ENCODE results near the gene KCTD6.

Gene KCTD6

DNA sequence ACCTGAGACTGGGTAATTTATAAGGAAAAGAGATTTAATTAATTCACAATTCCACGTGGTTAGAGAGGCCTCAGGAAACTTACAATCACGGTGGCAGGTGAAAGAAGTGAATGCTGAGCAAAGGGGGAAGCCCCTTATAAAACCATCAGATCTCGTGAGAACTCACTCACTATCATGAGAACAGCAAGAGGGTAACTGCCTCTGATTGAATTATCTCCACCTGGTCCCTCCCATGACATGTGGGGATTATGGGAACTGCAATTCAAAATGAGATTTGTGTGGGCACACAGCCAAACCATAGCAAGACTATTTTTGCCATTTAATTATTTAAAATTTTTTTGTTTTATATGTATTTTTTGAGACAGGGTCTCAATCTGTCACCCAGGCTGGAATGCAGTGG is 27.0 kb upstream of the KCTD6 start:
- H3K27me3 ChIP-seq (ENCODE audit: insufficient read depth, poor library complexity, severe bottlenecking) = no peaks in the 10 kb centered on the region
- TF ChIP-seq, protein P1, sequence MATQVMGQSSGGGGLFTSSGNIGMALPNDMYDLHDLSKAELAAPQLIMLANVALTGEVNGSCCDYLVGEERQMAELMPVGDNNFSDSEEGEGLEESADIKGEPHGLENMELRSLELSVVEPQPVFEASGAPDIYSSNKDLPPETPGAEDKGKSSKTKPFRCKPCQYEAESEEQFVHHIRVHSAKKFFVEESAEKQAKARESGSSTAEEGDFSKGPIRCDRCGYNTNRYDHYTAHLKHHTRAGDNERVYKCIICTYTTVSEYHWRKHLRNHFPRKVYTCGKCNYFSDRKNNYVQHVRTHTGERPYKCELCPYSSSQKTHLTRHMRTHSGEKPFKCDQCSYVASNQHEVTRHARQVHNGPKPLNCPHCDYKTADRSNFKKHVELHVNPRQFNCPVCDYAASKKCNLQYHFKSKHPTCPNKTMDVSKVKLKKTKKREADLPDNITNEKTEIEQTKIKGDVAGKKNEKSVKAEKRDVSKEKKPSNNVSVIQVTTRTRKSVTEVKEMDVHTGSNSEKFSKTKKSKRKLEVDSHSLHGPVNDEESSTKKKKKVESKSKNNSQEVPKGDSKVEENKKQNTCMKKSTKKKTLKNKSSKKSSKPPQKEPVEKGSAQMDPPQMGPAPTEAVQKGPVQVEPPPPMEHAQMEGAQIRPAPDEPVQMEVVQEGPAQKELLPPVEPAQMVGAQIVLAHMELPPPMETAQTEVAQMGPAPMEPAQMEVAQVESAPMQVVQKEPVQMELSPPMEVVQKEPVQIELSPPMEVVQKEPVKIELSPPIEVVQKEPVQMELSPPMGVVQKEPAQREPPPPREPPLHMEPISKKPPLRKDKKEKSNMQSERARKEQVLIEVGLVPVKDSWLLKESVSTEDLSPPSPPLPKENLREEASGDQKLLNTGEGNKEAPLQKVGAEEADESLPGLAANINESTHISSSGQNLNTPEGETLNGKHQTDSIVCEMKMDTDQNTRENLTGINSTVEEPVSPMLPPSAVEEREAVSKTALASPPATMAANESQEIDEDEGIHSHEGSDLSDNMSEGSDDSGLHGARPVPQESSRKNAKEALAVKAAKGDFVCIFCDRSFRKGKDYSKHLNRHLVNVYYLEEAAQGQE (IDR thresholded peaks at IDR 0.05; ENCODE audit: insufficient replicate concordance, low read depth) = no peak
- TF ChIP-seq SPI1 (IDR thresholded peaks at IDR 0.05; ENCODE audit: borderline replicate concordance, low read depth) = no peak
- no peak for TF ChIP-seq POLR2AphosphoS5 (IDR thresholded peaks at IDR 0.05; ENCODE audit: low read depth)
- TF ChIP-seq GABPA (IDR thresholded peaks at IDR 0.05; ENCODE audit: low read depth) = no peak
- TF ChIP-seq, protein P2, sequence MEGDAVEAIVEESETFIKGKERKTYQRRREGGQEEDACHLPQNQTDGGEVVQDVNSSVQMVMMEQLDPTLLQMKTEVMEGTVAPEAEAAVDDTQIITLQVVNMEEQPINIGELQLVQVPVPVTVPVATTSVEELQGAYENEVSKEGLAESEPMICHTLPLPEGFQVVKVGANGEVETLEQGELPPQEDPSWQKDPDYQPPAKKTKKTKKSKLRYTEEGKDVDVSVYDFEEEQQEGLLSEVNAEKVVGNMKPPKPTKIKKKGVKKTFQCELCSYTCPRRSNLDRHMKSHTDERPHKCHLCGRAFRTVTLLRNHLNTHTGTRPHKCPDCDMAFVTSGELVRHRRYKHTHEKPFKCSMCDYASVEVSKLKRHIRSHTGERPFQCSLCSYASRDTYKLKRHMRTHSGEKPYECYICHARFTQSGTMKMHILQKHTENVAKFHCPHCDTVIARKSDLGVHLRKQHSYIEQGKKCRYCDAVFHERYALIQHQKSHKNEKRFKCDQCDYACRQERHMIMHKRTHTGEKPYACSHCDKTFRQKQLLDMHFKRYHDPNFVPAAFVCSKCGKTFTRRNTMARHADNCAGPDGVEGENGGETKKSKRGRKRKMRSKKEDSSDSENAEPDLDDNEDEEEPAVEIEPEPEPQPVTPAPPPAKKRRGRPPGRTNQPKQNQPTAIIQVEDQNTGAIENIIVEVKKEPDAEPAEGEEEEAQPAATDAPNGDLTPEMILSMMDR (IDR thresholded peaks at IDR 0.05; ENCODE audit: insufficient read depth, low read length) = no peak
- no peak for DNase-seq (ENCODE audit: low read depth in 1 of 2, low spot score in 1 of 2)

DNA sequence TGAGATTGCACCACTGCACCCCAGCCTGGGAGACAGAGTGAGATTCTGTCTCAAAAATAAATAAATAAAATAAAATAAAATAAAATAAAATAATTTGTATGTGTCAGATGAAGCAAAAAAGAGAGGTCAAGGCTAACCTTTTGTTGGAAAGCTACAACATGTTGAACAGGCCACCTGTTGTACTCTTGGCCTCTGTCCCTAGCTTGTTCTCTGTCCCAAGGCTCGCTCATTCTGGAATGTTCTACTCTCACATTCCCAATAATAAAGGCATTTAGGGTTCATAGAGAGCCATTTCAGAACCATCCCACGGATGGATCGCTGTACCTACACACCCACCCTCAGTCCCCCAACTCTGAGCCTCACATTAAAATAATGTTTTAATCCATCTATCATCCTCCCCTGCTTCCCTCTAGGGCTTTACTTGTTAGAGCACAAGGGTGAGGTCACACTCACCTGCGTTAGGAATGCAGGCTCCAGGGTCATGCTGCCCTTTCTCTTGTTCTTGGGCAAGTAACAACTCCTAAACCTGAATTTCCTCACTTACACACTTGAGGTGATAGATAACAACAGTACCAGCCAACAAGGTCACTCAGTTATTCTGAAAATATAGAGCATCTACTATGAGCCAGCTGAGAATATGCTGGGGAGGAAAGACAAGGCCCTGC is 24.9 kb upstream of the KCTD6 start:
- Histone ChIP-seq H3K4me3 (replicated peaks; ENCODE audit: insufficient read depth, low read length) (no peak overlapping the region), H3K27ac (replicated peaks) (no peak overlapping the region), H3K27me3 (ENCODE audit: insufficient read depth, poor library complexity, severe bottlenecking) (no peaks in the 10 kb centered on the region)
- no peak for DNase-seq (ENCODE audit: low read depth in 1 of 2, low spot score in 1 of 2)
- TF ChIP-seq, protein P2 (IDR thresholded peaks at IDR 0.05; ENCODE audit: insufficient read depth, low read length) = no peak
- TF ChIP-seq GABPA (IDR thresholded peaks at IDR 0.05; ENCODE audit: low read depth) (no peak), POLR2AphosphoS5 (IDR thresholded peaks at IDR 0.05; ENCODE audit: low read depth) (no peak), SPI1 (IDR thresholded peaks at IDR 0.05; ENCODE audit: borderline replicate concordance, low read depth) (no peak)
- TF ChIP-seq, protein P1 (IDR thresholded peaks at IDR 0.05; ENCODE audit: insufficient replicate concordance, low read depth) = no peak

More for the DNA sequence above, 27.0 kb upstream of the KCTD6 start:
- Histone ChIP-seq H3K4me3 (replicated peaks; ENCODE audit: insufficient read depth, low read length) (no peak overlapping the region), H3K27ac (replicated peaks) (no peak overlapping the region)

DNA sequence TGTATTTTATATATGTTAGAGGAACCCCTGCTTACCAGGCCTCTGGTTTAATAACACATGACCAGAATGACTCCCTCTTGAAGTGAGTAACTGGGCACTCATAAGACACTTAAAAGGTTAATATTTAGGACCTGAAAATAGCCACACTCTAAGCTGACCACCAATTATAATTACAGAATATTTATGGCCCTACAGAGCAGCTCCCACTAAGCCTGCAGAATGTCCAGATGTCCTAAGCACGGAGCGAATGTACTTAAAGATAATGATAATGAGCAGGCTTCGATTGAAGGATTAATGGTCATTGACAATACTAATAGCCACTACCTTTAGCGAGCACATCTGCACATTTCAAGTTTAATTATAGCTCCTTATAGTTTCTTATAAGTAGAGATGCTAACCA is 22.8 kb upstream of the KCTD6 start:
- no peak overlapping the region for H3K27ac ChIP-seq (replicated peaks)
- no peak for TF ChIP-seq SPI1 (IDR thresholded peaks at IDR 0.05; ENCODE audit: borderline replicate concordance, low read depth)
- TF ChIP-seq, protein P1 (IDR thresholded peaks at IDR 0.05; ENCODE audit: insufficient replicate concordance, low read depth) = no peak
- no peak for TF ChIP-seq GABPA (IDR thresholded peaks at IDR 0.05; ENCODE audit: low read depth)
- TF ChIP-seq, protein P2 (IDR thresholded peaks at IDR 0.05; ENCODE audit: insufficient read depth, low read length) = no peak
- no peak for TF ChIP-seq POLR2AphosphoS5 (IDR thresholded peaks at IDR 0.05; ENCODE audit: low read depth)
- no peak overlapping the region for H3K4me3 ChIP-seq (replicated peaks; ENCODE audit: insufficient read depth, low read length)
- H3K27me3 ChIP-seq (ENCODE audit: insufficient read depth, poor library complexity, severe bottlenecking) = no peaks in the 10 kb centered on the region
- no peak for DNase-seq (ENCODE audit: low read depth in 1 of 2, low spot score in 1 of 2)

Measured in HL-60 (cell line).